Activated B cell treated with CpG ODN at 0.5 μM for 24 hours (primary cell): ENCODE results near the gene SET. TPM values are rescaled to one million over a fixed set of nuclear protein-coding genes. Genes with fewer than 3 reads are reported as not detected.

ENCODE experiments used
- ATAC-seq: fragments of 200-7000 bp; cut with Tn5 transposase; one replicate; pipeline ENCODE4 v1.10.0; 2021; ENCODE audit warnings: low read depth, mild to moderate bottlenecking, moderate library complexity
- CTCF ChIA-PET: fragments of 350-600 bp; sonication (Branson Sonifier 250); formaldehyde crosslinking; loops from one replicate; lab custom pipeline; 2021; ENCODE audit warnings: antibody characterized with exemption; lab: Charles Lee
- POLR2A ChIA-PET: fragments of 350-600 bp; sonication (Branson Sonifier 250); formaldehyde crosslinking; loops from one replicate; lab custom pipeline; 2021; ENCODE audit warnings: antibody characterized with exemption; lab: Charles Lee
- DNase-seq: peaks from one replicate; pipeline ENCODE4 v3.0.0; 2022
- H3K27ac Mint-ChIP-seq: one replicate; pipeline ENCODE4 v1.8.0; 2020; ENCODE audit warnings: mixed read lengths
- H3K27me3 Mint-ChIP-seq: one replicate; pipeline ENCODE4 v1.8.0; 2021; ENCODE audit warnings: mixed read lengths
- H3K36me3 Mint-ChIP-seq: one replicate; pipeline ENCODE4 v1.8.0; 2021; ENCODE audit warnings: low read depth, mixed read lengths
- H3K4me1 Mint-ChIP-seq: one replicate; pipeline ENCODE4 v1.8.0; 2021; ENCODE audit warnings: mixed read lengths
- H3K4me3 Mint-ChIP-seq: one replicate; pipeline ENCODE4 v1.8.0; 2020; ENCODE audit warnings: mild to moderate bottlenecking, mixed read lengths
- H3K9me3 Mint-ChIP-seq: one replicate; pipeline ENCODE4 v1.8.0; 2020; ENCODE audit warnings: mixed read lengths
- intact Hi-C: fragments of 100-400 bp; cut with micrococcal nuclease; formaldehyde crosslinking; loops from one replicate; pipeline ENCODE4 v1.15.1; 2024
- total RNA-seq: library from RNA; stranded (reverse); gene quantifications from 2 replicates; pipeline ENCODE4 v1.2.3, GENCODE V29; 2022
- TF ChIP-seq, protein P1 (sequence below): fragments of 200-600 bp; IDR thresholded peaks from one replicate; pipeline ENCODE4 v1.8.0; 2022; ENCODE audit warnings: antibody characterized with exemption, mild to moderate bottlenecking

SET gene
- total RNA-seq, 1 donor from 2014 or later = 762 TPM

DNA sequence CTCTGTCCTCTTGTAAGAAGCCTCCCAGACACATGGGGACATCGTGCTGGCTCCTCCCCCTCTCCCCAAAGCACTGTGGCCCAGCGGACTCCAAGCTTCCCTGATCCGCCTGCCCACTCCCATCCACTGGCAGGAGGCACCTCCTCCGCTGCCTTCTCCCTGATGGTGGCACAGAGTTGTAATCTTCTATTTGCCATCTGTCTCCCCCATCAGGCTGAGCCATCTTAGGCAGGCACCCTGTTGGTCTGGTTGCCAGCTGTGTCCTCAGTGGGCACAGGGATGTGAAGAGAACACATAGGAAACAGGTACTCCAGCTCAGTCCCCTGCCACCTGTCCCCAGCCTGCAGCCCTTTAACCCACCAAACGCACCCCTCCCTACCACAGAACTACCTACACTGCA lies 40.3 kb downstream of the SET start:
- Mint-ChIP-seq H3K9me3 (no peaks in the 10 kb centered on the region), H3K36me3 (peaks cover 19% of the 10 kb centered on the region), H3K27me3 (no peaks in the 10 kb centered on the region), H3K27ac (no peak overlapping the region), H3K4me1 (peaks cover 10% of the 10 kb centered on the region), H3K4me3 (no peak overlapping the region)
- TF ChIP-seq, protein P1, sequence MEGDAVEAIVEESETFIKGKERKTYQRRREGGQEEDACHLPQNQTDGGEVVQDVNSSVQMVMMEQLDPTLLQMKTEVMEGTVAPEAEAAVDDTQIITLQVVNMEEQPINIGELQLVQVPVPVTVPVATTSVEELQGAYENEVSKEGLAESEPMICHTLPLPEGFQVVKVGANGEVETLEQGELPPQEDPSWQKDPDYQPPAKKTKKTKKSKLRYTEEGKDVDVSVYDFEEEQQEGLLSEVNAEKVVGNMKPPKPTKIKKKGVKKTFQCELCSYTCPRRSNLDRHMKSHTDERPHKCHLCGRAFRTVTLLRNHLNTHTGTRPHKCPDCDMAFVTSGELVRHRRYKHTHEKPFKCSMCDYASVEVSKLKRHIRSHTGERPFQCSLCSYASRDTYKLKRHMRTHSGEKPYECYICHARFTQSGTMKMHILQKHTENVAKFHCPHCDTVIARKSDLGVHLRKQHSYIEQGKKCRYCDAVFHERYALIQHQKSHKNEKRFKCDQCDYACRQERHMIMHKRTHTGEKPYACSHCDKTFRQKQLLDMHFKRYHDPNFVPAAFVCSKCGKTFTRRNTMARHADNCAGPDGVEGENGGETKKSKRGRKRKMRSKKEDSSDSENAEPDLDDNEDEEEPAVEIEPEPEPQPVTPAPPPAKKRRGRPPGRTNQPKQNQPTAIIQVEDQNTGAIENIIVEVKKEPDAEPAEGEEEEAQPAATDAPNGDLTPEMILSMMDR = no peak
- no peak for DNase-seq
- no peak for ATAC-seq
- ChIA-PET POLR2A (no interaction called here), CTCF (no interaction called here)
- intact Hi-C loops = no loop called here

DNA sequence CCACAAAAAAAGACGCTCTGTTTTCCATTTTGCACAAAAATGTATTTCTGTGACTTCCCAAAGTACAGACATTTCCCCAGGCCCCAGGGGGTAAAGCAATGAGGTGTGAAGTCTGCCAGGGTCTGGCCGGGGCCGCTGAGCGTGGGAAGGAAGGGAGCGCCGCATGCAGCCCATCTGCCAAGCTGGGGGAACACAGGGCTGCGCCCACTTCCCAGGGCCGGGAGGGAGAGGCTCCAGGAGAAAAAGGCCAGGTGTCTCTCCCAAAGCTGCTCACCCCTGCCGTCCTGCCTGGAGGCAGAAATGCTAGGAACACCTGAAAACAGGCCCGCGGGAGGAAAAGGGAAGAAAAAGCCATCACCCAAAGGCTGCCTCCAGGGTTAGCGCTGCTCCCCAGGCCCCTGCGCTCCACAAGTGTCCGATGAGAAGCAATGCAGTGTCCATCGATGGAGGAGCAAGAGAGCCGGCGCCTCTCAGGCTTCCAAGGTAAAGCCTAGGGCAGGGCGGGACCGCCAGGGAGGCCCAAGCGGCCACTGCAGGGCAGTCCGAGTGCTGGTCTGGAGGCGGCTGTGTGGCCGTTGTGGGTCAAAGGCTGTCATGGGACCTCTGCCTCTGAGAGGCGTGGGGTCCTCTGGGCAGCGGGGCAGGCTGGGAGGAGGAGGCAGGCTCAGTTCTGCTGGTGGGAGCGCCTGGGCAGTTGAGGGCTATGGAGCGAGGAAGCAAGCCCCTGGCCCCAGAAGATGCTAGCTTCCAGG lies 40.9 kb downstream of the SET start:
- ATAC-seq = no peak
- CTCF ChIA-PET = no interaction called here
- TF ChIP-seq, protein P1 = no peak
- no peaks in the 10 kb centered on the region for H3K27me3 Mint-ChIP-seq
- H3K4me1 Mint-ChIP-seq = peaks cover 3% of the 10 kb centered on the region
- H3K27ac Mint-ChIP-seq = no peak overlapping the region
- POLR2A ChIA-PET = no interaction called here
- peaks cover 23% of the 10 kb centered on the region for H3K36me3 Mint-ChIP-seq
- H3K9me3 Mint-ChIP-seq = no peaks in the 10 kb centered on the region
- DNase-seq = no peak
- intact Hi-C loops = no loop called here
- H3K4me3 Mint-ChIP-seq = no peak overlapping the region

DNA sequence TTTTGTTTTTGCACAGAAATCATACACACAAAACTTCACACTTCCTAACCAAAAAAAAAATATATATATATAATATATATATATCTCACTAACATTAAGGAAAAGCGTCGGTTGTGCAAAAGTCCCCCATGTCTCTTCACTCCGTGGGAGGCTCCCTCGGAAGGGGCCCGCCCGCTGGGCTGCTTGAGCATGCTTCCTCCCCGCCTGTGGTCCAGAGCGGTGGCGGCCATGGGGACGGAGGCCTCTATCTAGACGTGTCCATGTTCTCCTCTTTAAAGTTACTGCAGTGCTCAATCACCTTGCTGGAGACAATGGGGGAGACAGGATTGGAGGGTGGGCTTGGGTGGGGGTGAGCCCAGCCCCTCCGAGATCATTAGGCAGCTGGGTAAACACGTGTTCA lies 42.1 kb downstream of the SET start:
- no peaks in the 10 kb centered on the region for H3K9me3 Mint-ChIP-seq
- no peaks in the 10 kb centered on the region for H3K4me1 Mint-ChIP-seq
- TF ChIP-seq, protein P1 = no peak
- no peak overlapping the region for H3K27ac Mint-ChIP-seq
- POLR2A ChIA-PET = no interaction called here
- DNase-seq (no peak), ATAC-seq (no peak)
- no peak overlapping the region for H3K4me3 Mint-ChIP-seq
- peaks cover 29% of the 10 kb centered on the region for H3K36me3 Mint-ChIP-seq
- CTCF ChIA-PET = no interaction called here
- intact Hi-C loops = no loop called here
- no peaks in the 10 kb centered on the region for H3K27me3 Mint-ChIP-seq

DNA sequence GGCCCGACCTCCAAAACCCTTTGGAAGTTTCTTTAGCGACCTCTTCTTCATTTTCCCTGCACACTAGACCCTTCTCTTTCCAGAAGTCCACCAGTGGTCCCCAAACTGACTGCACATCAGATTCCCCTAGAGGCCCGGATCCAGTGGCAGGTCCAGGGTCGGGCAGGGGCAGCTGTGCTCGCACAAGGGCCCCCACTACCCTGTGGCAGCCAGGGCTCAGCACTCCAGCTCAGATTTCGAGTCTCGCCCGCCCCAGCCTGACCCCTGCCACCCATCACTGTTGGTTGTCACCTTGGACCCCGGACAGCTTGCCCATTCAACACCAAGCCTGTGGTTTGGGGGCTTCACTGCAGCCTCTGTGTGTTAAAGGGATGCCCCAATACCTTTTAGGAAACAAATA lies 42.7 kb downstream of the SET start:
- Mint-ChIP-seq H3K36me3 (peaks cover 29% of the 10 kb centered on the region), H3K9me3 (no peaks in the 10 kb centered on the region), H3K4me3 (no peak overlapping the region), H3K27me3 (no peaks in the 10 kb centered on the region), H3K4me1 (no peaks in the 10 kb centered on the region), H3K27ac (no peak overlapping the region)
- TF ChIP-seq, protein P1 = no peak
- intact Hi-C loops = no loop called here
- DNase-seq (no peak), ATAC-seq (no peak)
- POLR2A ChIA-PET = no interaction called here
- CTCF ChIA-PET = no interaction called here

DNA sequence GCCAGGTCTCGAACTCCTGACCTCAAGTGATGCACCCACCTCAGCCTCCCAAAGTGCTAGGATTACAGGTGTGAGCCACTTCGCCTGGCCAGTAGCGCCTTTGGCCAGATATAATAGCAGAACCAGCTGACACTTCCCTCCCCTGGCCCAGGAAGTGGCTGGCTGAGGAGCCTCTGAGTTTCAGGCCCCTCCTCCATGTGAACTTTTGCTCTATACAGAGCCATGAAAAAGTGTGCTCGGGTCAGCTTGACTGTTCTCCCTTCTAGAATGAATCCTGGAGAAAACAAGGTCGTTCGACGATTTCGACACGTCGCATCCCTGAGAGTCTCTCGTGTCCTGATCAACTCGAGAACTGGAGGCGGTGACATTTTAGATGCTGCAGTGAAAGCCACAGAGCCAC lies 43.6 kb downstream of the SET start:
- Mint-ChIP-seq H3K27ac (no peak overlapping the region), H3K9me3 (no peaks in the 10 kb centered on the region), H3K4me3 (no peak overlapping the region), H3K27me3 (no peaks in the 10 kb centered on the region), H3K4me1 (no peaks in the 10 kb centered on the region), H3K36me3 (peaks cover 35% of the 10 kb centered on the region)
- ChIA-PET POLR2A (interaction anchor here (0.6 to 1.6 kb wide), 2 partner anchors 8 to 72 kb away, joined by 6 to 9 read pairs; partner anchors contain the start of gene ZDHHC12), CTCF (no interaction called here)
- no peak for DNase-seq
- intact Hi-C loops = no loop called here
- no peak for ATAC-seq
- TF ChIP-seq, protein P1 = no peak
